WTC11 (cell line): ENCODE results near the gene RASSF3. TPM values are rescaled to one million over a fixed set of nuclear protein-coding genes. Genes with fewer than 3 reads are reported as not detected.

Source experiments
- ATAC-seq: fragments of 200-7000 bp; cut with Tn5 transposase; 2 replicates; pipeline ENCODE4 v1.10.0; 2021; ENCODE audit warnings: mild to moderate bottlenecking, moderate library complexity
- CTCF ChIA-PET: fragments of 300-600 bp; sonication (Branson Sonifier 250); formaldehyde crosslinking; loops from one replicate; lab custom pipeline; 2021; ENCODE audit warnings: antibody characterized with exemption; lab: Charles Lee
- POLR2A ChIA-PET: fragments of 350-600 bp; sonication (Branson Sonifier 250); formaldehyde crosslinking; loops from one replicate; lab custom pipeline; 2021; ENCODE audit warnings: antibody characterized with exemption; lab: Charles Lee
- DNase-seq: peaks from one replicate; pipeline ENCODE4 v3.0.0; 2021; ENCODE audit warnings: low spot score
- H3K27ac Mint-ChIP-seq: 2 replicates; pipeline ENCODE4 v1.8.0; 2021; ENCODE audit warnings: mixed read lengths
- H3K27me3 Mint-ChIP-seq: 2 replicates; pipeline ENCODE4 v1.8.0; 2021; ENCODE audit warnings: low read depth, mild to moderate bottlenecking, moderate library complexity, mixed read lengths
- H3K36me3 Mint-ChIP-seq: 2 replicates; pipeline ENCODE4 v1.8.0; 2021; ENCODE audit warnings: mixed read lengths
- H3K4me1 Mint-ChIP-seq: 2 replicates; pipeline ENCODE4 v1.8.0; 2022; ENCODE audit warnings: mixed read lengths
- H3K4me3 Mint-ChIP-seq: 2 replicates; pipeline ENCODE4 v1.8.0; 2021; ENCODE audit warnings: mild to moderate bottlenecking, moderate library complexity, mixed read lengths
- H3K9me3 Mint-ChIP-seq: 2 replicates; pipeline ENCODE4 v1.8.0; 2021; ENCODE audit warnings: mixed read lengths
- AR ChIP-seq: fragments of 250-450 bp; sonication (Bioruptor Pico); IDR thresholded peaks from 2 replicates; pipeline ENCODE4 v1.9.0; 2021; ENCODE audit warnings: mild to moderate bottlenecking
- ATF1 ChIP-seq: sonication (generic); formaldehyde crosslinking; IDR thresholded peaks from 2 replicates; pipeline ENCODE4 v1.8.1; 2023; ENCODE audit warnings: mild to moderate bottlenecking, moderate library complexity, missing genetic modification reagents
- ATF2 ChIP-seq: sonication (generic); formaldehyde crosslinking; IDR thresholded peaks from 2 replicates; pipeline ENCODE4 v1.8.1; 2022; ENCODE audit warnings: low read depth, missing genetic modification reagents, borderline replicate concordance
- CDX4 ChIP-seq: fragments of 250-450 bp; sonication (Bioruptor Pico); IDR thresholded peaks from 2 replicates; pipeline ENCODE4 v1.9.0; 2021; ENCODE audit warnings: moderate library complexity, mild to moderate bottlenecking, inconsistent platforms, borderline replicate concordance
- CREM ChIP-seq: sonication (generic); formaldehyde crosslinking; IDR thresholded peaks from 2 replicates; pipeline ENCODE4 v1.8.1; 2022; ENCODE audit warnings: mild to moderate bottlenecking, missing genetic modification reagents, moderate library complexity
- CTCF ChIP-seq: fragments of 200-600 bp; IDR thresholded peaks from 2 replicates; pipeline ENCODE4 v1.8.0; 2022; ENCODE audit warnings: antibody characterized with exemption
- E2F5 ChIP-seq: sonication (generic); formaldehyde crosslinking; IDR thresholded peaks from 2 replicates; pipeline ENCODE4 v1.8.1; 2022; ENCODE audit warnings: mild to moderate bottlenecking, moderate library complexity, missing genetic modification reagents
- ERG ChIP-seq: fragments of 250-450 bp; sonication (Bioruptor Pico); IDR thresholded peaks from 2 replicates; pipeline ENCODE4 v1.8.0; 2021; ENCODE audit warnings: mild to moderate bottlenecking
- ESRRA ChIP-seq: sonication (generic); formaldehyde crosslinking; IDR thresholded peaks from 2 replicates; pipeline ENCODE4 v1.8.1; 2022; ENCODE audit warnings: mild to moderate bottlenecking, missing genetic modification reagents, borderline replicate concordance
- GABPB1 ChIP-seq: sonication (generic); formaldehyde crosslinking; IDR thresholded peaks from 2 replicates; pipeline ENCODE4 v1.8.1; 2023; ENCODE audit warnings: mild to moderate bottlenecking, missing genetic modification reagents
- GTF2I ChIP-seq: fragments of 250-450 bp; sonication (Bioruptor Pico); conservative IDR thresholded peaks from 2 replicates; pipeline ENCODE4 v1.4.0; 2021; ENCODE audit warnings: mild to moderate bottlenecking
- HMGA2 ChIP-seq: fragments of 250-450 bp; sonication (Bioruptor Pico); IDR thresholded peaks from 2 replicates; pipeline ENCODE4 v1.4.0; 2021; ENCODE audit warnings: mild to moderate bottlenecking, moderate library complexity
- IRF1 ChIP-seq: sonication (generic); formaldehyde crosslinking; IDR thresholded peaks from 2 replicates; pipeline ENCODE4 v1.8.0; 2023; ENCODE audit warnings: missing genetic modification reagents
- KAT7 ChIP-seq: sonication (generic); formaldehyde crosslinking; IDR thresholded peaks from 2 replicates; pipeline ENCODE4 v1.8.1; 2023; ENCODE audit warnings: missing genetic modification reagents, mild to moderate bottlenecking, borderline replicate concordance
- NR2C2 ChIP-seq: sonication (generic); formaldehyde crosslinking; IDR thresholded peaks from 2 replicates; pipeline ENCODE4 v1.8.0; 2022; ENCODE audit warnings: mild to moderate bottlenecking, missing genetic modification reagents
- PRDM15 ChIP-seq: sonication (generic); formaldehyde crosslinking; IDR thresholded peaks from 2 replicates; pipeline ENCODE4 v1.8.0; 2022; ENCODE audit warnings: missing genetic modification reagents
- SMAD4 ChIP-seq: sonication (generic); formaldehyde crosslinking; IDR thresholded peaks from 2 replicates; pipeline ENCODE4 v1.8.0; 2022; ENCODE audit warnings: mild to moderate bottlenecking, missing genetic modification reagents
- SP1 ChIP-seq: sonication (generic); formaldehyde crosslinking; conservative IDR thresholded peaks from 2 replicates; pipeline ENCODE4 v1.8.1; 2022; ENCODE audit warnings: missing genetic modification reagents
- TCF7 ChIP-seq: sonication (generic); formaldehyde crosslinking; IDR thresholded peaks from 2 replicates; pipeline ENCODE4 v1.8.0; 2022; ENCODE audit warnings: mild to moderate bottlenecking, low read depth, missing genetic modification reagents, moderate library complexity
- TEAD4 ChIP-seq: sonication (generic); formaldehyde crosslinking; IDR thresholded peaks from 2 replicates; pipeline ENCODE4 v1.8.0; 2022; ENCODE audit warnings: mild to moderate bottlenecking, missing genetic modification reagents
- ZNF138 ChIP-seq: sonication (generic); formaldehyde crosslinking; conservative IDR thresholded peaks from 2 replicates; pipeline ENCODE4 v1.8.1; 2022; ENCODE audit warnings: mild to moderate bottlenecking, moderate library complexity, missing genetic modification reagents
- ZNF232 ChIP-seq: sonication (generic); formaldehyde crosslinking; IDR thresholded peaks from 2 replicates; pipeline ENCODE4 v1.8.0; 2022; ENCODE audit warnings: mild to moderate bottlenecking, missing genetic modification reagents
- ZNF416 ChIP-seq: fragments of 250-450 bp; sonication (Bioruptor Pico); IDR thresholded peaks from 2 replicates; pipeline ENCODE4 v1.9.0; 2021; ENCODE audit warnings: mild to moderate bottlenecking, inconsistent platforms
- ZNF423 ChIP-seq: fragments of 250-450 bp; sonication (Bioruptor Pico); IDR thresholded peaks from 2 replicates; pipeline ENCODE4 v2.1.2; 2022; ENCODE audit warnings: mild to moderate bottlenecking, moderate library complexity
- total RNA-seq: library from RNA; stranded (reverse); gene quantifications from 3 replicates; pipeline ENCODE4 v1.2.3, GENCODE V29; 2021

The RASSF3 gene
- total RNA-seq, 1 experiment from 2014 or later, result 54.7 TPM

GRCh38 chr12:64706306-64706705 lies 96.0 kb downstream of the RASSF3 start:
- no peaks in the 10 kb centered on the region; the same call in 1 of the 2 replicates for H3K27me3 Mint-ChIP-seq
- H3K4me3 Mint-ChIP-seq, result no peak overlapping the region
- H3K36me3 Mint-ChIP-seq, result no peaks in the 10 kb centered on the region
- ATAC-seq (no peak), DNase-seq (no peak)
- H3K27ac Mint-ChIP-seq, result no peak overlapping the region
- H3K4me1 Mint-ChIP-seq, result no peaks in the 10 kb centered on the region
- POLR2A ChIA-PET, result no interaction called here
- TF ChIP-seq ESRRA (CRISPR knock-in tag) (no peak), ZNF423 (no peak), E2F5 (CRISPR knock-in tag) (no peak), SP1 (CRISPR knock-in tag) (no peak), CREM (CRISPR knock-in tag) (no peak), HMGA2 (CRISPR knock-in tag) (no peak), KAT7 (no peak), GABPB1 (no peak), ZNF138 (no peak), PRDM15 (no peak)
- H3K9me3 Mint-ChIP-seq, result peaks cover 9% of the 10 kb centered on the region; the same call in 1 of the 2 replicates
- CTCF ChIA-PET, result interaction anchor here (0.6 to 2.8 kb wide), 3 partner anchors 8 to 157 kb away, joined by 4 to 14 read pairs (median 8); no protein-coding TSS in a partner anchor

GRCh38 chr12:64706857-64707256 lies 96.6 kb downstream of the RASSF3 start:
- POLR2A ChIA-PET, result no interaction called here
- no peak for ATAC-seq
- H3K27ac Mint-ChIP-seq, result no peak overlapping the region
- H3K27me3 Mint-ChIP-seq, result no peaks in the 10 kb centered on the region; the same call in 1 of the 2 replicates
- H3K4me1 Mint-ChIP-seq, result no peaks in the 10 kb centered on the region
- H3K36me3 Mint-ChIP-seq, result no peaks in the 10 kb centered on the region
- peaks cover 9% of the 10 kb centered on the region; the same call in 1 of the 2 replicates for H3K9me3 Mint-ChIP-seq
- no peak overlapping the region for H3K4me3 Mint-ChIP-seq
- DNase-seq, result no peak
- CTCF ChIA-PET, result interaction anchor here (0.6 to 2.8 kb wide), 3 partner anchors 9 to 157 kb away, joined by 4 to 14 read pairs (median 8); no protein-coding TSS in a partner anchor
- TF ChIP-seq CTCF (no peak), SMAD4 (CRISPR knock-in tag) (no peak), AR (CRISPR knock-in tag) (no peak), ATF1 (CRISPR knock-in tag) (no peak), ZNF138 (no peak), GTF2I (CRISPR knock-in tag) (no peak), ZNF232 (CRISPR knock-in tag) (no peak), NR2C2 (CRISPR knock-in tag) (no peak), IRF1 (no peak), TCF7 (CRISPR knock-in tag) (no peak), ERG (CRISPR knock-in tag) (no peak), ZNF416 (CRISPR knock-in tag) (no peak), HMGA2 (CRISPR knock-in tag) (no peak), TEAD4 (CRISPR knock-in tag) (no peak), ATF2 (CRISPR knock-in tag) (no peak), CDX4 (CRISPR knock-in tag) (no peak)
